Measurements from ENCODE around the gene PAX6.

The PAX6 gene

DNA sequence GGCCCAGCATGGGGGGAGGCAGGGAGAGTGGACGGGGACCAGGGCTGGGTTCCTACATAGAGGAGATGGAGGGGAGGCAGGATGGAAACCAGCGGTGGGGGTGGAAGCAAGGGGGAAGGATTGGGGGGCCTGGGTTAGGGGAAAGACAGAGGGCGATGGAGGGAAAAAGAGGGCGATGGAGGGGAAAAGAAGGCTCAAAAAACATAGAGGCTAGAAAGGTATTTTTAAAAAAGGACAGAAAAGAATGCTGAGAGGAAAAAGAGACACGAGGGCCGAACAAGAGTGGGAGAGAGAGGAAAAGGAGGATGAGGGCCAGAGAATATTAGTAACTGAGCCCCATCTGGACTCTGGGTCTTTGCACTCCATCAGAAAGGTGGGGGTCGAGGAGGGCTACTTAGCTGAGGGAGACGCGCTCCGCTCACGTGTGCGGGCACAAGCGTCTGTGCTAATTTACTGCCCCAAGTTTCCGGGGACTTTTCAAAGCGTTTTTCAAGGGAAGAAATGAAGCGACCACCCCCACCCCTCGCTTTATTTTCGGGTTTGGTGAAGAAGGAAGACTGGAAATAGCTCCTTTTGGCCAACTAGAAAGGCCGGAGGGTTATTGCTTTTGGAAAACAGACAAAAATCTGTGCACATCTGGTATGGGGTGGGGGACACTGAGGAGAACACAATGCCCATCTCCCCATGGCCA lies 14.5 kb downstream of the PAX6 start:
- no peak for DNase-seq

DNA sequence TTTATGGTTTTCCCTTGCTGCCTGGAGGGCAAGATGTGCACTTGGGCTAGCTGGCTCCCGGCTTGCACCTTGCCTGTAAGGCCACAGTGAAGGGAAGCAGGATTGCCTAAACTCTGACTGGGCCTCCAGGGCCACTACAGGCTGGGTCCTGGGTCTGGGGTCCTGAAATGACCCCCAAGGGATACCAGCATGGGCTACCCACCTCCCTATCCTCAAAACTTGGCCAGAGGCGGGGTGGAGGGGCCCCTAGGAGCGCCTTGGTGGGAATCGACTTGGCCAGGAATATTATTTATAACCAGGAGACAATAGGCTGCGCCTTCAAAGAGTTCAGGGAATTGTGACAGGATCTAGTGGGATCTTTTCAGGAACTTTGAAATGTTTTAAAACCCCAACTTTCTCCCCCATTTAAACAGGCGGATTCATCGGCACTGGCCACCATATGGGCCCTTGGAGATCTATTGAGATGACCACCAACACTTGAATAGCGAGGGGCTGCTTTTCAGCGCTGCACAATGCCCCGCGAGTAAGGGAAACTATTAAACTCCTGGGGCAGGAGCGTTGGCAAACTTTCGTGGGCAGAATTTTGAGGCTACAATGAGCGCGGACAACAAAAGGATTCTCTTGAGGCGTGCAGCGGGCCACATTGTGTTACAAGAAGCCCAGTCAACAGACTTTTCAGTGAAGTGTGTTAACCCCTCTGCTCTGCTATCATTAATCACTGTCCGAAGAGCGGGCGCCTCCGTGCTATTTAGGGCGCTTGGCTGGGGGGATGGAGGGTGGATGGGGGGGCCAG lies 15.2 kb downstream of the PAX6 start:
- no peak for DNase-seq

DNA sequence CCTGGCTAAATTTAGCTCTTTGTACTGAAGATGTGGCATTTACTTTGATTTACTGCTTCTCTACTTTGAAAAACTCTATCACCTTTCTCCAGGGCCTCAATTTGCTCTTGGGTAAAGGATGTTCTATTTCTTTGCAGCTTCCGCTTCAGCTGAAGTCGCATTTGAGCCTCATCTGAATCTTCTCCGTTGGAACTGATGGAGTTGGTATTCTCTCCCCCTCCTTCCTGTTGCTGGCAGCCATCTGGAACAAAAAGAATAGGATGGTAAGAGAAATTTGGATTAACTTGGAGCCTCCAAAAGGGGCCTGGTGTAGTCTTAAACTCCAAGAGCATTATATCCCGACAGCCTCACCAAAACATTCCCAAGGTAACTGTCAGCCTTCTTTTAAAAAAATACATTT lies 16.6 kb downstream of the PAX6 start:
- DNase-seq: no peak

DNA sequence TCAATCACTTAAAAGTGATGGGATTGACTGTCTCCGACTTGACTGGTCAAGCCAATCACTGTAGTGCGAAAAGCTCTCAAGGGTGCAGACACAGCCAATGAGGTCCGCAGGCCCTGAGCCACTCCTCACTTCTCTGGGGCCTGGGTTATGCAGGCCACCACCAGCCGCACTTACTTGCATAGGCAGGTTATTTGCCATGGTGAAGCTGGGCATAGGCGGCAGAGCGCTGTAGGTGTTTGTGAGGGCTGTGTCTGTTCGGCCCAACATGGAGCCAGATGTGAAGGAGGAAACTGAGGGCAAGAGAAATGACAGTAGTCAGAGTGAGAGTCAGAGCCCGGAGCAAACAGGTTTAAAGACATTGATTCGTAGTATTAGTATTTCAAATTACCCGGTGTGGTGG lies 17.9 kb downstream of the PAX6 start:
- no peak for DNase-seq

DNA sequence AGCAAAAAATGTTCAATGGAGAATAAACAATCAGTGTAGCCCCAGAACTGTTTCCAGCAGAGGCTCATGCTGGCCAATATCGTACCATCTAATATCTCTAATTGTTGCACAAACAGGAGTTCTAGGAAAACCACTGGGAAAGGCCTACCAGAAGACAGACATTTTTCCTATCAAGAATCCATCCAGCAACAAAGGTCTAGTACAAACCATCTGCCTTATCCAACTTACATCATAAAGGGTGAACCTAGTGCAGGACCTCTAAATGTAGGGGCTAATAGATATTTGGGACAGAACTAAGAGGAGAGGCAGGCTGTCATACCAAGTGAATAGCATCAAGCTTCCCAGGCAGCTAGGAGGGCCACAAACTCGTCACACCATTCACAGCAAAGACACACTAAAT lies 18.7 kb downstream of the PAX6 start:
- no peak for DNase-seq

DNA sequence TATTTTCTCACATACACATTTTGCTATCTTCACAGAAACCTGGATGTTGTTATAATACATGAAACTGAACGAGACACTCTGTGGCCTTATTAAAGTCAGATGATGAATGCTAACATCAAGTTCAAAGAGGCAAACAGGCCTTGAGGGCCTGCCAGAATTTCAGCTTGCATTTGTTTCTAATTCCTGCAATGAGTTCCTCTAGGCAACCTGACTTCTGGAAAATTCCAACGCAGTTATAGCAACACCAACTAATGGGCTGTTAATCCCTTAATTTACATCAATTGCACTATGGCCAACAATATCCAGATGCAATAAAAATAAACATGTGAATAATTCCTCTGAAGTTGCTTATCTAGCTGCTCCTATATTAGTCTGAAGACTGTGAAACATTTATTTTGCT lies 19.1 kb downstream of the PAX6 start:
- no peak for DNase-seq

DNA sequence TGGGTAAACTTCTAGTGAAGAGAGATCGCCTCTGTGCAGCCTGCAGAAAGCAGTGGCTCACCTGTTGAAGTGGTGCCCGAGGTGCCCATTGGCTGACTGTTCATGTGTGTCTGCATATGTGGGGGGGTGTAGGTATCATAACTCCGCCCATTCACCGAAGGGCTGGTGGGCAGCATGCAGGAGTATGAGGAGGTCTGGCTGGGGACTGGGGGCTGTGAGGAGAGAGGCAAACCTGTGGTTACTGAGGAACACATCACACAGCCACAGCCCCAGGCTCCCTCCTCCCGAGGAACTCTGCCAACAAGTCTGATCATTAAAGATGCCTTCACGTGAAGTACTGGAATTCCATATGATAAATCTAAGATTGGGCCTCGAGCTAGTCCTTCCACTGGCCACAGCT lies 20.5 kb downstream of the PAX6 start:
- DNase-seq: no peak

DNA sequence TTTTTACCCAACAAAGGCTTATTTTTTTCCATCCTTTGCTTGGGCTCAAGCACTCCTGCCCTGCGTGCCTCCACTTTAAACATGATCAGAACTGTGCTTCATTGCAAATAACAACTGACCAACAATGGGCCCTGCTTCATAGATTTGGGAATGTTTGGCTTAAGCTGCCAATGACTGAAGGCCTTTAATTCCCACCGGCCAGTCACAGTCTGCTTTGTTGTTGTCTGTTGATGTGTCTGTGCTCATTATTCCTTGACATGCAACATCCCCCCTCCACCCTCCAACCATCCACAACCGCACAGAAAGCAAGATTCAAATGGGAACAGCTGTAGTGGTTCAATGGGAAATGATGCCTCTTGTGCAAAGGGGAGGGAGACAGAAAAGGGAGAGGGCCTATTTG lies 23.0 kb downstream of the PAX6 start:
- no peak for DNase-seq

DNA sequence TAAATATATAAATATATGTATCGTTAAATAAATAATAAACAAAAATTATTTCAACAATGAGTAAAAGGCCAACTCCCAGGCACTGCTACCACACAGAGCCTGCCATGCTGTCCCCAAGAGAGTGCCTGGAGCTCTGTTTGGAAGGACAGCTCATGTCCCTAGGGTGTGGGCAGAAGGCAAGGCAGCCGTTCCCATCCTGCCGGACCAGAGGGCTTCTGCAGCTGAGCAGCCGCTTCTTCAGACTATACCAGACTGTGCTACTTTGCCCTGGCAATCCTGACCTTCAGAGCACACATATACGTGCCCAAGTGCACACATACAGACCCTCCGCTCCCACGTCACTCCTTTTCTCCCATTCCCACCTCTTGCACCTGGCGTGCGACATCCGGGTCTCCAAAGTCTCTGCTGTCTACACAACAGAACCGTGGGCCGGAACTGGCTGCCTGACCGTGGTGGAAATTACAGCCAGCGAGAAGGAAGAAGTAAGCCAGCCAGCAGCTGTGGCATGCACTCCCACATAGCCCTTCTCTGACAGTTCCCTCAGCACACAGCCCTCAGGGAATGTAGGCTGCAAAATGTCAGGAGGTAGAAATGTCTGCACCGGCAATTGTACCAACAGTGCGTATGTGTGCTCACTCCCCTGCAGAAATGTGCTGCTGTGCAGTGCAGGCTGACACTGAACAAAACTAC lies 24.0 kb downstream of the PAX6 start:
- no peak for DNase-seq

DNA sequence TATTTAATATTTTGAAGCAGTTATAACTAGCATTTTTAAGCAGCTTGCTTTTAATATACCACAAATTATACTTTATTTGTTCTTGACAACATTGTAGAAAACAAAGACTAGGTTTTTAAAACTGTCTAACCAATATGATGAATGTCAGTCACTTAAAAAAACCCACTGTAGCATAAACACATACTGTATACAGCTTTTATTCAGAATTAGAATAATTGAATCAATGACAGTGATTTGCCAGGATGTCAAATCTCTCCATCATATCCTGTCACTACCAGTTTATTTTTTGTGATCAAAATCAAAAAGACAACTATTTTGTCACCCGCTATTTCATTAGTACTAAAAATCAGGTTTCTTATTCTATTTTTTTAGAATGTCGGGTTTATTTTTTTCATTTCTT lies 26.5 kb downstream of the PAX6 start:
- no peak for DNase-seq

DNA sequence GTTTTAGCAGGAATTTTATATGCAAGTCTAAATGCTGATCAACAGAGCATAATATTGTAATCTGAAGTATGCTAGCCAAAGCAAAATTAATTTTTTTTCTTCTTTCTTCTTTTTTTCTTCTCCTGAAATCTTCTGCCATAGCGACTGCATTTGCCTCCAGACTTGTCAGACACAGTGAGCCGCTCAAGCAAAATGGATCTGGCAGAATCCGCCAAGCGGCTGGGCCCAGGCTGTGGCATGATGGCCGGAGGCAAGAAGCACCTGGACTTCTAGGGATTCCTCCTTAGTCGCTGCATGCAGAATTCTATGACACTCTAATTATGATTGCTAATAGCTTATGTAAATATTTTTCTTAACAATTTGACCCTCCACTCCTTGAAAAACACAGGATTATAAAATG lies 27.9 kb downstream of the PAX6 start:
- DNase-seq: no peak

DNA sequence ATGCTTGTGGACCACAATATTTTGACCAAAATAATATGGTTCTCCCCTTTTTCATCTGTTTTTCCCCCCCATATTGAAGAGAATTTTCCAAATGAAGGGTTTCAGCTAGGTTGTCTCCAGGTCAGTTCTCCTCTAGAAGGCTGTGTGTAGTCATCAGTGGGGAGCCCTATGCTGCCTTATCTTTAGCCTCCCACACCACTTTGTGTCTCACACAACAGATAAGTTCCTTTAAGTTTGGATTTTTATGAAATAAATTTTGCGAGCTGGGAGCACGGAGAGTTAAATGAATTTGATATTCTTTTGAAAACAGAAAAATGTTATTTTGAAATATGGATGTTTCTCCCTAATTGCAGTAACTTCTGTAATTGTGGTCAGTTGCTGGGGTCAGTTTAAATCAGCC lies 28.9 kb downstream of the PAX6 start:
- DNase-seq: no peak

DNA sequence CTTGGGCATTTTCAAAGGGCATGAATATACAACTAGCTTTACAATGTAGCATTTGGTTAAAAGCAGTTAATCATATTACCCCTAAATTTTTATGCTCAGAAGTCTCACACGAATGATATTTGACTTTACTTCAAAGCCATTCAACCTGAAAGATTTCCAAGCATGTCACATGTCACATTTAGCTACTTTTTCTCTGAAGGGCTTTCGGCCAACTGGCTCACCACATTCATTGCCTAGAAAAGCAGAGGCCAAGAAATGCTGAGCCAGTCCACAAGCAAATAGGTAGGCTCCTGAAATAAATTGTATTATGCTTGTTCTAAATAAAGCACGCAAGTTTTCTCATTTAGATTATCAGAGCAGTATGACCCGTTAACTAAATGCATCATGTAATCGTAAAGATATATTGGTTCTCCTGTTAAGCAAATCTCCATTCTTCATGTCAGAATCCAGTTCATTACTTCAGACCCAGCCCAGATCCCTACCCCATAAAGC lies 30.6 kb downstream of the PAX6 start:
- no peak for DNase-seq

DNA sequence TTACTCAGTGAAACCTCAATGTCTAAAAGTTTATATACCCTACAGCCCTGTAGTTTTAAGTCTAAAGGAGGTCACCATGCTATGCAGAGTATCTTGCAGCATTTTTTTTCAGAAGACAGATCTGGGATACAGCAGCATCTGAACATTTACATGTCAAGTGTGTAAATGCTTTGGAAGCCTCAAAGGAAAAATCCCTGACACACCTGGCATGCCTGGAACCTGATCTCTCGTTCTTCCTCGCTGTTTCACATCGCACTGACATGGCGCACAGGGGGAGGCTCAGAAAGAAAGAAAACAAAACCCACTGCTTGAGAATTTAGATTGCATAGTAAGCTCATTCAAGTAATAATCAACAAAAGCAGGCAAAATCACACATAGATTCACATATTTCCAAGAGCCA lies 31.0 kb downstream of the PAX6 start:
- DNase-seq: no peak

DNA sequence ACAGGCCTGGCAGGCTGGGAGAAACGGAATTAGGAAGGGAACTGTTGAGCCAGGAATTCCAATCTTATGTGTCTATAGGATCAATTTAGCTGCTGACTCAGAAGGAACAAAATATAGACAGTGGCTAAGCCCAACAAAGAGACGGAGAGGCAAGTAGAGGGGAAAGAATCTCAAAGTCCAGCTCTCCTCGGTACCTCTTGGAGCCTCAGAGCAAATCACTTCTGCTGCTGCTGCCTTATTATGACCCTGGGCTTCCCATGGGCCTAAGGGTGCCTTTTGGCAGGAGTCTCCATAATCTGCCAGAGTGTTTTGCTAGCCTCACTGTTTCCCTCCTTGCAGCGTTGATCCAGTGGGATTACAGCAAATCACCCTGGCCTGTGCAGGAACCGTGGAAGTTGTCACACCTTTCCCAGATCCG lies 31.7 kb downstream of the PAX6 start:
- no peak for DNase-seq

DNA sequence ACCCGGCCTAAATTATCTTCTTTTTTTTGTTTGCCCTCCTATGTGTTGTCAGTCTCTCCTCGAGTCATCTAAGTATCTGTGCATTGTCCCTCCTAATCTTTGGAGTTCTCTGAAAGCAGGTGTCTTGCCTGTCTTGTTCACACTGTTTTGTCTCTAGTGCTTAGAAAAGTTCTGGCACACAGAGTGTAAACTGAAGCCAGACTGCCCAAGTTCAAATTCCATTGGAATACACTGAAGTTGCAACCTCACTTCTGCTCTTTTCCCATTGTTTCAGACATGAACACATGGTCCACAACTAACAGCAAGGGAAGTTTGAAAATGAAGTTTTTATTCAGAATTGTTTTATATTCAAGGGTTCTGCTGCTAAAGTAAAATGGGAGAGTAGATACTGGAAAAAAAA lies 38.7 kb downstream of the PAX6 start:
- no peak for DNase-seq

DNA sequence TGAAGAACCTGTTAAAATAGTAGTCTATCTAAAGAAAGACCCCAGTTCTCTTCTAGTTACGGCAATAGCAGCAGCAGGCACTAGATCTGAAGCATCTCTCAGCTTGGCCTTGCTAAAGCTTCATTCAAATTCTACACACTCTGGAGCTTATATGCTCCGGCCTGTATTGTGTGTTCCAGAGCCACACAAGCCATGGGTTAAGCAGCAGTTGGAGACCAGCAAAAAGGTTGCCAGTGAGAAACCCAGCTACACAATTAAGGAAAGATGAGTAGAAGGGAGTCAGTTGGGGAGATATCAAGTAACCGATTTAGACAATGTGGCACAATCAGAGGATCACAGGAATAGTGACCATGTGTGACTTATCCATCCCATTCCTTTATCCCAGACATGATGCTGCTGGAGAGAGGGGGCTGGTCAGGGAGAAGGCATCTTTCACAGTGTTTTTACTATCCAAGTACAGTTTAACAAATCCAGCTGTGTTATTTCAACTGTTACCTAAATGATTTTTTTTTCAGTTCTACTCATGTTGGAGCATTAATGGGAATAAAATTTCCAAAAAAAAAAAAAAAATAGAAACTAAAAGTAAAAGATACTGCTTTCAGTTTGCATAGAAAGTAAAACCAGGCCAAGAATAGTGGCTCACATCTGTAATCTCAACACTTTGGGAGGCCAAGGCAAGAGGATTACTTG lies 41.0 kb downstream of the PAX6 start:
- no peak for DNase-seq

DNA sequence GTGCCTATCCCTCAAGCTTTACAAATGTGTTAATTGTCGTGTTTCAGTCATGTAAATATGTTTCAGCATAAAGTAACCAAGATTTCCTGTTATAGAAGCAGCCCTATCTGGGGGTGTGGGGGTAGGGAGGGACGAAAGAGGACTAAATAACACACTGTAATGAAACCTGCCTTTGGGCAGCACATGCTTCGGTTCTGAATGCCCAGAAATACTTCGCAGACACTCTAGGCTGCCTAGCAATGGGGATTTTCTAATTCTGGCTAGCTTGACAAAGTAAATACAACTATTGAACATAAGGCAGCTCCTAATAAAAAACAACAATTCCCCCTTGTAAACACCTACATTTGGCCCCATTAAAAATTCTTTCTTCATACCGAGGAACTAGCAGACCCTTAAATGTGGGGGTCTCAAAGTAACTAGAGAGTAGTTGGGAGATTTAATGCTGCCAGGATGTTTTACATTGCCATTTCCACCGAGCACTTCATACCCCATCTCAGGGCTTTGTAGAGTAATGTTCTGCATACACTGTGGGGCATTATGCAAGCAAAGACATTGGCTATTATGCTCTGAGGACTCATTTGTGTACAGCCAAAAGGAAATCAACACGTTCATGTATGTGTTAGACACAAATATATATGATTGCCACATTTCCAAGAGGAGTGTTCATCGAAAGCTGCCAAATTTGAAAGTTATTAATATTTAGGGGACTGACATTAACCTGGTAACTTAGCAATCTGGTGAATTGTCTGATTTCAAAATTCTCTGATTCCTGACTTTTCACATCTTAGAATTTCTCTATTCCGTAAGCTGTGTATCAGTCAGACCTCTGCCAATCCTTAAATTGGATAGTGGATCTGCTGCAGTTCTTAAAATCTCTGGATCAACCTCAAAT lies 42.1 kb downstream of the PAX6 start:
- no peak for DNase-seq

DNA sequence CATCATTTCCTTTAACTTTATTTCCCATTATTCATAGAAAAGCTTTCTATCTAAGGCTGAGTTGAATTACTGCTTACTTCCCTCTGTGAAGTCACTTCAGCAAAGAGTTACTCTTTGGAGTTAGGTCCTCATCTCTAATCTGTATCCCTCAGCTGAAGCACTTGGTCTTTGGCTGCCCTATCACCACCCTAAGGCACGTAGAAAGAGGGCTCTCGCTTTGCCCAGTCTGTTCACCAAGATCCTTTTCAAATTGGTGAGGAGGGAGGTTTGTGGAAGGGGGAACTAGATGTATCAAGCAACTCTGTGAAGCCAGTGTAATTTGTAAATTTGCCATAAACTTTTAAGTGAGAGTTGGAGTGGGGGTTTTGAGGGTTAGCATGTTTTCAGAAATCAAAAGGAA lies 43.4 kb downstream of the PAX6 start:
- DNase-seq: no peak

DNA sequence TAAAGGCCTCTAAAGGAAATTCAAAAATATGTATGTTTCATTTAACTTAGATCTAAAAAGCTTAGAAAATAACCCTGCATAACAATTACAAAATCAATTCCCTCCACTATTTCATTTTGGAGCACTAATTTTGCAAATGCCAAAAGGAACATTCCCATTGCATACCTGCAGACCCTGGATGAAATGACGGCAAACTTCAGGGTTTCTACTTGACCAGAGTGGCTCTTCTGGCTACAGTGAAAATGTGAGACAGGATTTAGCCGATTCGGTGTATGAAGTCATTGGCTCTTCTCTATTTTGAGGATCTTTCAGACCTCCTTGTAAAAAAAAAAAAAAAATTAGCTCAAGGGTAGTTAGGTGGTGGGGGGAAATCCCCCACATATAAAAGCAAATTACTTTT lies 44.1 kb downstream of the PAX6 start:
- no peak for DNase-seq

DNA sequence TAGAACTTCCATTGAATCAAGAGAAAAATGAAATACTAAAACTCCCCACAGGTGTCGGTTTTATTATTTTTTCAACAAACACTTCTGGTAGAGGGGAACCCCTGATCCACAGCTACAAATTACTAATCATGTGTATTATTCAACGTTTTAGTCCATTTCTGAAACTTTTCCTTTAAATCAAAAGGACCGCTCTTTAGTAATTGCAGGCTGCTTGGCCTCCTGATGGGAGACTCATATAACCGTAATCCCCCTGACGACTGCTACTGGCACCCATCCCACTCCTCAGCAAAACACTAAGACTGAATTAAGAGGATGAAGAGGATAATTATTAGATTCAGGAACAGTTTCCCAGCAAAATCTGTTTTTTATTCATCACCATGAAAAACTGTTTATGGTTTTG lies 46.4 kb downstream of the PAX6 start:
- DNase-seq: no peak

DNA sequence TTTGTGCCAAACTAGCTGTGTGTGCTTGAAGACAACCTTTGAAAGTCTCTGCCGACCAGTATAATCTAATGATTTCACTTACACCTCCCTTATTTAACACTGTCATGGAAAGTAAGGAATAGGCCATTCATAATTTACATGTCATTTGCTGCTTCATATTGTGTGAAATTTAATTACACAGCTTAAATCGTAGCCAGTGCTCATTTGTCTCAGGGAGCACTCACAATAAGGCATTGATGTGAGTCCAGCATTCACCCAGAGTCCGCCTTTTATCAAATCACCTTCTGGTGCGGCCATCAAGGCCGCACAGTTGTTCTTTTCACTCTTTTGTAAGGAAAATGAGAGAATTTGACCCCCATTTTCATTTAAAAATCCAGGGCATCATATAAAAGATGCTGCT lies 46.9 kb downstream of the PAX6 start:
- no peak for DNase-seq

All from activated CD4-positive, alpha-beta T cell treated with anti-CD3 and anti-CD28 coated beads for 48 hours (primary cell).